Activated naive CD4-positive, alpha-beta T cell treated with anti-CD3 and anti-CD28 coated beads, Interleukin-2, amount 50 U/mL, for 72 hours (primary cell): ENCODE data around the gene TXNL4A. TPM values are rescaled to one million over a fixed set of nuclear protein-coding genes. Genes with fewer than 3 reads are reported as not detected.
"Not testable (repeated sequence)": the region's sequence is repeated elsewhere in the genome, so short reads cannot be mapped to it uniquely, and the experiment has no call there.

ENCODE experiments used
- ATAC-seq, 2 donors: fragments of 150-1000 bp; cut with Tn5 transposase; 2 replicates each; pipeline ENCODE4 v1.10.0; 2021; ENCODE audit warnings: mild to moderate bottlenecking in 2 of 2, moderate library complexity in 2 of 2
- DNase-seq, 2 donors: peaks; one replicate each; pipeline ENCODE4 v3.0.0; 2021 to 2022; ENCODE audit warnings: low spot score in 2 of 2
- H3K27ac Mint-ChIP-seq, 2 donors: one replicate each; pipeline ENCODE4 v1.8.0; 2022; ENCODE audit warnings: mild to moderate bottlenecking in 2 of 2, mixed read lengths in 2 of 2
- H3K36me3 Mint-ChIP-seq, 2 donors: one replicate each; pipeline ENCODE4 v1.8.0; 2022; ENCODE audit warnings: mixed read lengths in 2 of 2
- H3K9me3 Mint-ChIP-seq, 2 donors: one replicate each; pipeline ENCODE4 v1.8.0; 2022; ENCODE audit warnings: mixed read lengths in 2 of 2
- total RNA-seq, 2 donors: library from RNA; stranded (reverse); gene quantifications; one replicate each; pipeline ENCODE4 v1.2.3, GENCODE V29; 2022

TXNL4A gene
- total RNA-seq, 2 donors from 2014 or later, result 142 to 148 TPM

DNA sequence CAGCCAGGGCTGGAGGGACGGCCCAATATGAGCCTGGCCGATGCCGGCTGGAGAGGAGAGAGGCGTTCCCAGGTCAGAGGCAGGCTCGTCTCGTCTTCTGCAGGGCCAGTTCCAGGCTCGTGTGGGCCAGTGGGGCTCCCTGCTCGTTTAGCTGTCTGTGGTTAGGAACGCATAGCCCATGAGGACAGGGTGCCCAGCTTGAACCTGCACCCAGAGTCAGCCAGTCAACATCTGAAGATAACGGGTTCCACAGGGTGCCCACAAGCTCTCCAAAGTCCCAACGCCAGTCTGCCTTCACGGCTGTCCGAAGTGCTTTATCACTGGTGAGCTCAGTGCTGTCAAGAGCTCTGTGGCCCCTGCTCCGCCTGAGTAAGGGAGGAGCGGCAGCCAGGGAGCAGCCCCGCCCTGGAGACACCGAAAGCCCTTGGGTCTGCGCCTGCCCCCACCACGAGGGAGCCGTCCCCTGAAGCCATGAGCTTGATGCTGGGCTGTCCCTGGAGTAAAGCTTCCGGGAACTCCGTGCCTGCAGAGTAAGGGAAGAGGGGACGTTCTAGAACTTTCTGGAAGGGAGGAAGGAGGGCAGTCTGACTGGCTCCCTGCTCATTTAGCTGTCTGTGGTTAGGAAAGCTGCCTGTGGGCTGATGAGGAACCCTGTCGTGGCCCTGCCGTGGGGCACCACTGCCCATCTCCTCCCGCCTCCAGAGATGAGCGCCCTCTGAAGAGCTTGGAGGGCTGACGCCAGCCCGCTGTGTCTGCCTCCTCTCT, 26.7 kb downstream of the TXNL4A start:
- no peak overlapping the region for H3K27ac Mint-ChIP-seq
- no peak for ATAC-seq

DNA sequence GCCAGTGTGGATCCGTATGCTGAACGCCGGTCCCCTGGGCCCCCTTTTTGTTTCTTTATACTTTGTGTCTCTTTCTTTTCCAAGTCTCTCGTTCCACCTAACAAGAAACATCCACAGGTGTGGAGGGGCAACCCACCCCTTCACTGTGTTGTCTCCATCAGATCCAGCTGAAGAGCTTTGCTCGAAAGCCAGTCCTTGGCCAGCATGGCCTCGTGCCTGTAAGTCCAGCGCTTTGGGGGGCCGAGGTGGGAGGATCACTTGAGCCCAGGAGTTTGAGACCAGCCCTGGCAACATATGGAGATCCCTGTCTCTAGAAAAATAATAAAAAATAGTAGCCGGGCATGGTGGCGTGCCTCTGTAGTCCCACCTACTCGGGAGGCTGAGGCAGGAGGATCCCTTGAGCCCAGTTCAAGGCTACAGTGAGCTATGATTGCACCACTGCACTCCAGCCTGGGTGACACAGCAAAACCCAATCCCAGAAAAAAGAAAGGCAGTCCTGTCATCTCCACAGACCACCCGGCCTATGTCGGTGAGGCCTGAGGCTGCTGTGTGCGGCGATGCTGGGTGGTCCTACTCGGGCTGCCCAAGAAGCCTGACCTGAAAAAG, 27.3 kb downstream of the TXNL4A start:
- DNase-seq, result no peak
- no peak for ATAC-seq
- Mint-ChIP-seq H3K27ac (no peak overlapping the region), H3K36me3 (no peaks in the 10 kb centered on the region), H3K9me3 (no peaks in the 10 kb centered on the region)

More for the DNA sequence above, 26.7 kb downstream of the TXNL4A start:
- Mint-ChIP-seq H3K36me3 (no peaks in the 10 kb centered on the region), H3K9me3 (no peaks in the 10 kb centered on the region)
- DNase-seq, result no peak

DNA sequence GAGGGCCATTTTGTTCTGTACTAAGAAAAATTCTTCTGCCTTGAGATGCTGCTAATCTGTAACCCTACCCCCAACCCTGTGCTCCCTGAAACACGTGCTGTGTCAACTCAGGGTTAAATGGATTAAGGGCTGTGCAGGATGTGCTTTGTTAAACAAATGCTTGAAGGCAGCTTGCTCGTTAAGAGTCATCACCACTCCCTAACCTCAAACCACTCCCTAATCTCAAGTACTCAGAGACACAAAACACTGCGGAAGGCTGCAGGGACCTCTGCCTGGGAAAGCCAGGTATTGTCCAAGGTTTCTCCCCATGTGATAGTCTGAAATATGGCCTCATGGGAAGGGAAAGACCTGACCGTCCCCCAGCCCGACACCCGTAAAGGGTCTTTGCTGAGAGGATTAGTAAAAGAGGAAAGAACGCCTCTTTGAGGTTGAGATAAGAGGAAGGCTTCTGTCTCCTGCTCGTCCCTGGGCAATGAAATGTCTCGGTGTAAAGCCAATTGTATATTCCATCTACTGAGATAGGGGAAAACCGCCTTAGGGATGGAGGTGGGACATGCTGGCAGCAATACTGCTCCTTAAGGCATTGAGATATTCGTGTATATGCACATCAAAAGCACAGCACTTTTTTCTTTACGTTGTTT, 28.1 kb downstream of the TXNL4A start:
- not testable (repeated sequence) for DNase-seq, H3K9me3 Mint-ChIP-seq, H3K27ac Mint-ChIP-seq, ATAC-seq, H3K36me3 Mint-ChIP-seq

DNA sequence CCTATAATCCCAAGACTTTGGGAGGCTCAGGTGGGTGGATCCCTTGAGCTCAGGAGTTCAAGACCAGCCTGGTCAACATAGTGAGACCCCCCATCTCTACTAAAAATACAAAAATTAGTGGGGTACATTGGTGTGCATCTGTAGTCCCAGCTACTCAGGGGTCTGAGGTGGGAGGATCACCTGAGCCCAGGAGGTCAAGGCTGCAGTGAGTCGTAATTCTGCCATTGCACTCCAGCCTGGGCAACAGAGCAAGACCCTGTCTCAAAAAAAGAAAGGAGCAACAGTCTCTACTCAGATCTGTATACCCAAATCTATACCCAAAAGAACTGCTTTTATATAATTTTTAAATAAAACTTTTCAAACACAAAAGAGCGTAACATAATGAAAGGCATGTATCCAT, 29.4 kb downstream of the TXNL4A start:
- no peaks in the 10 kb centered on the region for H3K9me3 Mint-ChIP-seq
- no peak for ATAC-seq
- no peak overlapping the region for H3K27ac Mint-ChIP-seq
- no peaks in the 10 kb centered on the region for H3K36me3 Mint-ChIP-seq
- no peak for DNase-seq

DNA sequence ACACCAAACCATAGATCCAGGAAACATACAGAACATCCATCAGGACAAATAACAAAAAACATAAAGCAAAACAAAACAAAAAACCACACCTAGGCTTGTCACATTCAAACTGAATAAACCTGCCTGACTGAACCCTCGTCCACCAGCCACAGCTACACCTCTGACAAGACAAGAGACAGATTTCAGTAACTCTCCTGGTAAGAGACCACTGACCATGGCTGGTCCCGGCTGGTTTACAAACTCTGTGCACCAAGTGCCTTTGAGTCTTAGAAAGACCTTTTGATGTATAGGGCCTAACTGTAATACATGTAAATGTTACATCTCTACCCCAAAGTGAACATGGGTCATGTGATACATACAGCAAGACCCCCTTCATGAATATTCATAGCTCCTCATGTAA, 32.1 kb downstream of the TXNL4A start:
- Mint-ChIP-seq H3K27ac (no peak overlapping the region), H3K36me3 (no peaks in the 10 kb centered on the region), H3K9me3 (no peaks in the 10 kb centered on the region)
- DNase-seq, result no peak
- ATAC-seq, result no peak

DNA sequence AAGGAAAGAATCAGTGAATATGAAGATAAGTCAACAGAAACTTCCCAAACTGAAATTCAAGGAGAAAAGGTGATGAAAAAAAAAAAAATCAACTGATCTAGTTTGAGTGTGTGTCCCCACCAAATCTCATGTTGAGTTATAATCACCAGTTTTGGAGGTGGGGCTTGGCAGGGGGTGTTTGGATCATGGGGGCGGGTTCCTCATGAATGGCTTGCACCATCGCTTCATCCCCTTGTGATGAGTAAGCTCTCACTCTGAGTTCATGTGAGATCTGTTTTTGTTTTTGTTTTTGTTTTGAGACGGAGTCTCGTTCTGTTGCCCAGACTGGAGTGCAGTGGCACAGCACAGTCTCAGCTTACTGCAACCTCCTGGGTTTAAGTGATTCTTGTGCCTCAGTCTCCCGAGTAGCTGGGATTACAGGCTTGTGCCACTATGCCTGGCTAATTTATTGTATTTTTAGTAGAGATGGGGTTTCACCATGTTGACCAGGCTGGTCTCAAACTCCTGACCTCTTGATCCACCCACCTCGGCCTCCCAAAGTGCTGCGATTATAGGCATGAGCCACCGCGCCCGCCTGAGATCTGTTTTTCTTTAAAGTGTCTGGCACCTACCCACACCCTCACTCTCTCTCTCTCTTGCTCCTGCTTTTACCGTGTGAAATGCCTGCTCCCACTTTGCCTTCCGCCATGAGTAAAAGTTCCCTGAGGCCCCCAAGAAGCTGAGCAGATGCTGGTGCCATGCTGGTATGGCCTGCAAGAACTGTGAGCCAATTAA, 32.9 kb downstream of the TXNL4A start:
- no peak overlapping the region for H3K27ac Mint-ChIP-seq
- ATAC-seq (peak in 1 of 2 donors; percentile 12), DNase-seq (no peak)
- no peaks in the 10 kb centered on the region for H3K9me3 Mint-ChIP-seq
- H3K36me3 Mint-ChIP-seq, result peaks cover under 1 to 2% of the 10 kb centered on the region in 2 donors

DNA sequence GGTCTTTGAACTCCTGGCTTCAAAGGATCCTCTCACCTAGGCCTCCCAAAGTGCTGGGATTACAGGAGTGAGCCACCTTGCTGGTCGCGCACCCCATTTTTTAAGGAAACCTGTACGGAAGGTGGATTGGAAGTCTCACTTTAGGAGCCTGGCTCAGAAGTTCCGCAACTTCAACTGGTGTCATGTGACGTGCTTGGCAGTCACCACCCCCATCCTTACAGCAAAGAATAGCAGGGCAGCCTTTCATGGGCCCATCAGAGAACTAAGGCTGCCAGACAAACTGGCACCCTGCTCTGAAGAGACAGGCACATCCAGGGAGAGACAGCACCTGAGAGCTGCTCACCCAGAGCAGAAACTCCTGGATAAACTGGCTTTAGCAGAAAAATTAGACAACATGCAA, 33.6 kb downstream of the TXNL4A start:
- ATAC-seq (no peak), DNase-seq (no peak)
- Mint-ChIP-seq H3K27ac (no peak overlapping the region), H3K36me3 (peaks cover 5 to 9% of the 10 kb centered on the region in 2 donors), H3K9me3 (no peaks in the 10 kb centered on the region)

DNA sequence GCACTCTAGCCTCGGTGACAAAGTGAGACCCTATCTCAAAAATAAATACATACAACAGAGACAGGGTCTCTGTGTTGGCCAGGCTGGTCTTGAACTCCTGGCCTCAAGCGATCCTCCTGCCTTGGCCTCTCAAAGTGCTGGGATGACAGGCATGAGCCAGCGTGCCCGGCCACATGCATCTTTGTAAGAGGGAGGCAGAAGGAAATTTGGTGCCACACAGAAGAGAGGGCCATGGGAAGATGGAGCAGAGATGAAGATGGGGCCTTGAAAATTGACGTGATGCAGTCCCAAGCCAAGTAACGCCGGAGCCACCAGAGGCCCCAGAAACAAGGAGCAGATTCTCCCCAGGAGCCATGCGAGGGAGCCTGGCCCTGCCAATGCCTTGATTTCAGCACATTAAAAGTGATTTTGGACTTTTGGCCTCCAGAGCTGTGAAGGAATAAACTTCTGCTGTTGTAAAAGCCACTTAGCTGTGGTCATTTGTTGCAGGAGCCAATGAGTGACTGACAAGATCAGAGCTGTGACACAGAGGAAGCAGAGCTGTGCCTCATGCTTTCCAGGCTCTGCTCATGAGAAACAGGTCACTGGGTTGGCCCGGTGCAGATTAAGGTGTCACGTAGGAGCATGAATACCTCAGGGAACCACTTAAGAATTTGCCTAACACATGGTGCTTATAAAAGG, 34.3 kb downstream of the TXNL4A start:
- ATAC-seq (no peak), DNase-seq (no peak)
- Mint-ChIP-seq H3K9me3 (no peaks in the 10 kb centered on the region), H3K27ac (no peak overlapping the region), H3K36me3 (peaks cover 5 to 12% of the 10 kb centered on the region in 2 donors)

DNA sequence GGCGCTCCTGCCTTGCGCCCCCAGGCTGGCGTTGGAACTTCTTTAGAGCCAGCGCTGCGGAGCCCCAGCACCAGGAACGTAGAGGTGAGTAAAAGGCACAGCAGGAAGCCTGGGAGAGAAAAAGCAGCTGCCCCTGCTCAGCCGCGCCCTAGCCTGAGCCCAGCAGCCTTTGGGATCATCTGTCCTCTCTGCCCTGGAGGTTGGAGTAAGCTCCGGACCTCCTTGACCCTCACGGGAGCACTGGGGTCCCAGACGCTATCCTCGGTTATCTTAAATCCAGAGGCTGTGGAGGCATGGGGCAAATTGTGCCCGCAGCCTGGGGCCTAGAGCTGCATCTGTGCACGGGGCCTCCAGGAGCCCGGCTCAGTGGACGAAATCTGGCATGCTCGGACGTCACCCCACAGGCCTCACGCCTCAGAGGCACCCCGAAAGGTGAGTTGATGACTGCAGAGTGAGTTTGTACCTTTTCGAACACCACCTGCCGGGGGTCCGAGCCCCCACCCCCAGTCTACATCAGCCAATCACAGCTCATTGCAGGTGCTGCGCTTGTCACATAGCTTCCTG, 35.3 kb downstream of the TXNL4A start:
- Mint-ChIP-seq H3K36me3 (peaks cover 5 to 12% of the 10 kb centered on the region in 2 donors), H3K27ac (no peak overlapping the region), H3K9me3 (no peaks in the 10 kb centered on the region)
- ATAC-seq (no peak), DNase-seq (no peak)

DNA sequence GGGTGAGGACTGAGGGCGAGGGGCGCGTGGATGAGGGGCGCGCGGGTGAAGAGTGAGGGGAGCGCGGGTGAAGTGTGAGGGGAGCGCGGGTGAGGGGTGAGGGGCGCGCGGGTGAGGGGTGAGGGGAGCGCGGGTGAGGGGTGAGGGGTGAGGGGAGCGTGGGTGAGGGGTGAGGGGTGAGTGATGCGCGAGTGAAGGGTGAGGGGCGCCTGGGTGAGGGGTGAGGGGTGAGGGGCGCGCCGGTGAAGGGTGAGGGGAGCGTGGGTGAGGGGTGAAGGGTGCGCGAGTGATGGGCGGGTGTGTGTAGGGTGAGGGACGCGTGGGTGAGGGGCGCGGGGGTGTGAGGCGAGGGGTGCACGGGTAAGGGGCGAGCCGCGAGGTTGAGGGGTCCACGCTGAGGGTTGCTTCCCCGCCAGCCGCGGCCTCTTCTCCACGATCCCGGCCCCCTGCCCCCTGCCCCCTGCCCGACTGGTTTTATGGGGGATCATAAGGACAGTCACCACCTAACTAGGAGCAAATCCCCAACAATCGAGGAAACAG, 35.8 kb downstream of the TXNL4A start:
- no peak for ATAC-seq
- Mint-ChIP-seq H3K36me3 (peaks cover 5 to 12% of the 10 kb centered on the region in 2 donors), H3K9me3 (no peaks in the 10 kb centered on the region), H3K27ac (no peak overlapping the region)
- no peak for DNase-seq

DNA sequence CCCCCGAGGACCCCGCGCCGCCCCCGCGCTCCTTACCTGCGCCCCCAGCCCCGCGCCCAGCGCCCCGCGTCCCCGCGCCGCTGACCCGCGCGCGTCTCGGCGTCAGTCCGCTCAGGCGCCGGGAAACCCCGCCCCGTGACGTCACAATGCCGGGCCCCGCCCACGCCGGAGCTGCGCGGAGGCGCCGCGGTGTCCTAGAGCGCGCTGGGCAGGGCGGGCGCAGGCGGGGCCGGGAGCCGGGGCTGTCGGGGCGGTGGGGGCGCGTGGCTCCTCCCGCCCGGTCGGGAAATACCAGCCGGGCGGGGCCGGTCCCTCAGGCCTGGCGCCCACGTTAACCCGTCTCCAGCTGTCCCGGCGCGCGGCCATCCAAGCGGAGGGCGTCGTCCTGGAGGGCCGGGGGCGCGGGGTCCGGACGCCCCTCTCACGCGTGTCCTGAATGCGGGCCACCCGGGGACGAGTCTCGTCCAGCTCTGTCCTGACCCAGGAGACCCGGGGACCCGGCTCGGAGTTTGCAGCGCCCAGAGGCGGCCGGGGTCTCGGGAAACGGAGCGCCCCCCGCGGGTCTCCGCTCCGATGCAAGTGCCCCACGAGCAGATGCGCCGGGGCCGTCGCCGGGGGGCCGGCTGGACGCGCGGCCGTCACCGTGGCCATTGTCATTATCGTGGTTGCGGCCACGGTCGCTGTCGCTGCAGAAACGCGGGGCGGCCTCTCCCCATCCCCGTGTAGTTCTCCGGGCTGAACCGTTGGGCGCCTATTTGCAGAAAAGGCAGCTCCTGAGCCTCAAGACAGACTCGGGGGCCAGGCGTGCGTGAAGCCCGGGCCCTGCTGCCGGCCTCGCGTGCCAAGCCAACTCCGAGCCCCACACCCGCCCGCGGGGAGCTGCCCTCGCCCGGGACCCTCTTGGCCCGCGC, 36.6 kb downstream of the TXNL4A start, which contains the start of gene SLC66A2:
Gene SLC66A2 (minus strand): TSS at position 109 of the 911 bp plus-strand sequence. CDS start 727 bp downstream, outside the sequence.
- peaks cover 5 to 12% of the 10 kb centered on the region in 2 donors for H3K36me3 Mint-ChIP-seq
- peak; percentile 89 to 90 for ATAC-seq
- peak; percentile 90 to 98 for DNase-seq
- H3K9me3 Mint-ChIP-seq, result no peaks in the 10 kb centered on the region
- peak within 1 kb of the TSS; percentile 65 to 89 for H3K27ac Mint-ChIP-seq

DNA sequence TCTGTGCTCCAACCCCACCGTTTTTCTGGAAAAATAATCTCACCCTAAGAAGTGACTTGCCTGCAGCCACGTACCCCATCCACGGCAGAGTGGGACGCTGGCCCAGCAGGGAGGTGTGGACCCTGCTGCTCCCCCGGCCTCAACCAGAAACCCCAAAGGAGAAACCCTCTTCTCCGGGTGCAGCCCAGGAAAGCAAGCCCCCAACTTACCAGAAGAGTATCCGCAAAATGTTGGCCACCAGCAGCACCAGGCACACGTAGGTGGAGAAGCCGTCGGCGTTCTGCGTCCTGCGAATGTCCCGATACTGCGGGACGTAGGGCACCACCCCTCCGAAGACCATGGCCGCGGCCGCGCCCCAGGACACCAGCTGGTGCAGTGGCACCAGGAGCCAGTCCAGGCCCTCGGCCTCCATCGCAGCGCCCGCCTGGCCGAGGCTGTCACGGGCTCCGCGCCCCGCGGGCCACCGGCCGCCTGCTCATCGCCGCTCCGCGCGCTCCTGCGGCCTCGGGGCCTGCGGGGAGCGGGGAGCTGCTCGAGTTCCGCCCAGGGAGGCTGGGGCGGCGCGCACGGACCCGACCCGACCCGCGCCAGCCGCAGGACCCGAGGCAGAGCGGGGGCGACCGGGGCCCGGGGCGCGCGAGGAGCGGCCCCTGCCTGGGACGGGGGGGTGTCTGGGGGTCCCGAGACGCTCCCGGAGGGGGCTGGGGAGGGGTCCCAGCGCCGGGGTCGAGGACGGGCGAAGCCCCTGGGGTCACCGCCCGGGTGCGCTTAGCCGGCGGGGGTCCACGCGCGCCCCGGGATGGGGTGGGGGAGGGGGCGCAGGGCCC, 37.6 kb downstream of the TXNL4A start:
- H3K36me3 Mint-ChIP-seq, result peaks cover 5 to 12% of the 10 kb centered on the region in 2 donors
- DNase-seq, result no peak
- H3K27ac Mint-ChIP-seq, result peak overlapping the region; percentile 65 to 89

DNA sequence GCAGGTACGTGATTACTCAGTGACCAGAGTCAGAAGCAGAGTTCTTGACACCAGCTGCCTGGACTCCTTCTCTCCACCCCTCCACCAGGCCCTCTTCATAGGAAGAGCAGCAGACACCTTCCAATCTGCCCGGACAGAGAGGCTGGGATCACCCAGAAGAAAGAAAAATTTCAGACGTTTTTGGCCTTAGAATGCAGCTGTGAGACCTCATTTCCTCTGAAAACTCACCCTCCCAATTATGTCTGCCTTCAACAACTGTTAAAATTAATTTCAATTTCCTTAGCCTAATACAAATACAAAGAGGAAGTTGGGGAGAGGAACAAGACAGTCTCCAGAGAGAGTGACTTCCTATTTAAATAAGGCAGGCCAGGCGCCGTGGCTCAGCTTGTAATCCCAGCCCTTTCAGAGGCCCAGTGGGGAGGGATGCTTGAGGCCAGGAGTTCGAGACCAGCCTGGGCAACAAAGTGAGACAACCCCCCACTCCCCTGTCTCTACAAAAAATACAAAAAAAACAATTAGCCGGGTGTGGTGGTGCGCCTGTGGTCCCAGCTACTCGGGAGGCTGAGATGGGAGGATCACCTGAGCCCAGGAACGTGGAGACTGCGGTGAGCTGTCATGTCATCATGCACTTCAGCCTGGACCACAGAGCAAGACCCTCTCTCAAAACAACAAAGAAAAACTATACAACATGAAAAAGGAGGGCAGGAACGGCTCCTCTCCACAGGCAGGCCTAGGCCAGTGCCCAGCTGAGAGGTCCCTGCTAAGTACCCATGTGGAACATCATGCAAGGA, 38.5 kb downstream of the TXNL4A start:
- Mint-ChIP-seq H3K36me3 (peaks cover 5 to 12% of the 10 kb centered on the region in 2 donors), H3K9me3 (no peaks in the 10 kb centered on the region)

More for the DNA sequence above, 37.6 kb downstream of the TXNL4A start:
- no peaks in the 10 kb centered on the region for H3K9me3 Mint-ChIP-seq
- peak; percentile 24 to 48 for ATAC-seq

More for the DNA sequence above, 38.5 kb downstream of the TXNL4A start:
- DNase-seq (no peak), ATAC-seq (no peak)
- peak overlapping the region; percentile 65 to 89 for H3K27ac Mint-ChIP-seq
